ENCODE results near the gene MZB1.
A peak's percentile ranks its signal among the peaks of the same experiment; 100 is the strongest.

MZB1 gene

DNA sequence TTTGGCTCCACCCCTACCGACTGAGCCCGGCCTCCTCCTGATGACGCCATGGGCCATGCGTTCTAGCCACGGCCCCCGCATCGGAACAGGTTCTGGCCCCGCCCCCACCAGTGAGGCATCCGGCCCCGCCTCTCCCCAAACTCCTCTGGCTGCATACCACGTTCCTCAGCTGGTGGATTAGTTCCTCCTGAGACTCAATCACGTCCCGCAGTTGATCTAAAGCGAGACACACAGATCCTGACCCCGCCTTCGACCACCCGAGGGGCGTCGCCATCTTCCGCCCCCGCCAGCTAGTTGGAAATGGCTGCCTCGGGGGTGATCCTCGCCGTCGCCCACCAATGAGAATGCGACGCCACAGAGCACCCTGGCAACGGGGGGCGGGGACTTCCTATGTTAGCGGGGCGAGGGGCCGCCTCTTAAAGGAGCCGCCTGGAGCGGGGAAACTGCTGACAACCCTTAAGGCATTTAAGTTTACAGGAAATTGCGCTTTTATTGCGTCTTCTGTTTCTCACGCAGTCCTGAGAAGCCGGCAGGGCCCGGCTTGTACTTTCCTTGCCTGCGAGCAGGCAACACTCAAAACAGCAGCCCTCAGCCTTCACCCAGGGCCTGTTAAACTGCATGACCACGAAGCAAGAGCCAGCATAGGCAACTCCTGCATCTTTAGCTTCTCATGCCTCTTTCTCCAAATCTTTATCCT, 14.2 kb upstream of the MZB1 start, which contains the start of gene SPATA24:
Gene SPATA24, minus strand, starts transcription at position 303 of the 697 bp plus-strand sequence. Its CDS starts 29 bp downstream, at position 274.
- H3K4me3 ChIP-seq (ENCODE audit: low read depth, low read length), result peak within 1 kb of the TSS; percentile 64
- TF ChIP-seq, protein P1, sequence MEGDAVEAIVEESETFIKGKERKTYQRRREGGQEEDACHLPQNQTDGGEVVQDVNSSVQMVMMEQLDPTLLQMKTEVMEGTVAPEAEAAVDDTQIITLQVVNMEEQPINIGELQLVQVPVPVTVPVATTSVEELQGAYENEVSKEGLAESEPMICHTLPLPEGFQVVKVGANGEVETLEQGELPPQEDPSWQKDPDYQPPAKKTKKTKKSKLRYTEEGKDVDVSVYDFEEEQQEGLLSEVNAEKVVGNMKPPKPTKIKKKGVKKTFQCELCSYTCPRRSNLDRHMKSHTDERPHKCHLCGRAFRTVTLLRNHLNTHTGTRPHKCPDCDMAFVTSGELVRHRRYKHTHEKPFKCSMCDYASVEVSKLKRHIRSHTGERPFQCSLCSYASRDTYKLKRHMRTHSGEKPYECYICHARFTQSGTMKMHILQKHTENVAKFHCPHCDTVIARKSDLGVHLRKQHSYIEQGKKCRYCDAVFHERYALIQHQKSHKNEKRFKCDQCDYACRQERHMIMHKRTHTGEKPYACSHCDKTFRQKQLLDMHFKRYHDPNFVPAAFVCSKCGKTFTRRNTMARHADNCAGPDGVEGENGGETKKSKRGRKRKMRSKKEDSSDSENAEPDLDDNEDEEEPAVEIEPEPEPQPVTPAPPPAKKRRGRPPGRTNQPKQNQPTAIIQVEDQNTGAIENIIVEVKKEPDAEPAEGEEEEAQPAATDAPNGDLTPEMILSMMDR (IDR thresholded peaks at IDR 0.05; ENCODE audit: borderline replicate concordance, insufficient read depth, low read depth, low read length), result no peak

DNA sequence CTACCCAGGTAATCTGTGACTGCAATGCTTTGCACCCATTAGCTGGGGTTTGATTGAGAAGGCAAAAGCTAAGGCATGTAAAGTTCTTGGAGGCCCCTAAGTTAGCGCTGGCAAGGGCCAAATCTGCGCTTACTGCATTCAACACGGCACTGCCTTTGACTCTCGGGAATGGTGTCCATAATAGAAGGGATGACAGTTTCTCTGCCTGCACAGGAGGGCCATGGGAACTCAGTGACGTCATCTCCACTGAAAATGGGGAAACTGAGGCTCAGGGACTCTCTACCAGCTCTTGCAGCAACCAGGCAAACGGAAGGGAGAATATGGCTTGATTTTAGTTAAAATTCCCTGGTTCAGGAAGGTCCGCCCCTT, 13.7 kb upstream of the MZB1 start:
- TF ChIP-seq, protein P1 (IDR thresholded peaks at IDR 0.05; ENCODE audit: borderline replicate concordance, insufficient read depth, low read depth, low read length), result no peak
- peak overlapping the region; percentile 64 for H3K4me3 ChIP-seq (ENCODE audit: low read depth, low read length)

DNA sequence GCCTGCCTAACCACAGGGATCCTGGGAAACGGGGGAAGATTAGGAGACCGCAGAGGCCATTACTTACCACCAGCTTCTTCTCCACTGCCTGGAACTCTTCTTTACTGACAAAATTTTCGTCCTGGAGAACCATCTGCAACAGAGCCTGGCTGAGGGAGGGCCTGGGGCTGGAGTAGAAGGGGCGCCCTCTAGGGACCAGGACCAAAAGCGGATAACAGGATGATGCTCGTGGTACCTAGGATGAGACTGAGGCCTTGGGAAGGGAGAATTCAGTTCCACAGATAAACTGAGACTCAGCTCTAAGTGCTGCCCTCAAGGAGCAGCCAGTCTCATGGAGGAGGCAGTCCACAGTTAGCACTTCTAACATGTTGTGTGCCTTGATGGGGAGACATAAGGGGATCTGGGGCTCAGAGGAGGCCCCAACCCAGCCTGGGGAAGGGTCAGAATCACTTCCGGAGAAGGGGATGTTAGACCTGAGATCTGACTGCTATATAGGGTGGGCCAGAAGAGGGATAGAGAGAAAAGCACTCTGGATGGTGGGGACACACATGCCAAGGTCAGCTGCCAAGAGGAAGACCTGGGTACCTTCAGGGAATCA, 12.9 kb upstream of the MZB1 start:
- H3K4me3 ChIP-seq (ENCODE audit: low read depth, low read length), result no peak overlapping the region
- TF ChIP-seq, protein P1 (IDR thresholded peaks at IDR 0.05; ENCODE audit: borderline replicate concordance, insufficient read depth, low read depth, low read length), result peak; percentile 55

DNA sequence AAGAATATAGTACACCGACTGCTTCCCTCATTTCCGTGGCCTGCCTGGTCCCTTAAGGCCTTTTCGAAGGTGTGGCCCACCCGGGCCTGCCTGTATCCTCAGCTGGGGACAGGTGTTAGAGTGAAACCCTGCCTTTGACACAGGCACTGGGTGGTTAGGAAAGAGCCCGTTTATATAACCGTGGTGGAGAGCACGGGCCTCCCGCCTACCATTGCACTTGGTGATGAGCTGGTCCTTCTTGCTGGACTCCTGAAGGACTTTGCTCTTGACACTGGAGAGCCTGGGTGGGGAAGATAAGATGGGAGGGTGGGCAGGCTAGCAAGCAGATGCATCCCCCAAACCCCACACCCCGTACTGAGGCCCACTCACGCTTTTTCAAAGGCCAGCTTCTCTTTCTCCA, 11.8 kb upstream of the MZB1 start:
- TF ChIP-seq, protein P1 (IDR thresholded peaks at IDR 0.05; ENCODE audit: borderline replicate concordance, insufficient read depth, low read depth, low read length), result no peak
- no peak overlapping the region for H3K4me3 ChIP-seq (ENCODE audit: low read depth, low read length)

DNA sequence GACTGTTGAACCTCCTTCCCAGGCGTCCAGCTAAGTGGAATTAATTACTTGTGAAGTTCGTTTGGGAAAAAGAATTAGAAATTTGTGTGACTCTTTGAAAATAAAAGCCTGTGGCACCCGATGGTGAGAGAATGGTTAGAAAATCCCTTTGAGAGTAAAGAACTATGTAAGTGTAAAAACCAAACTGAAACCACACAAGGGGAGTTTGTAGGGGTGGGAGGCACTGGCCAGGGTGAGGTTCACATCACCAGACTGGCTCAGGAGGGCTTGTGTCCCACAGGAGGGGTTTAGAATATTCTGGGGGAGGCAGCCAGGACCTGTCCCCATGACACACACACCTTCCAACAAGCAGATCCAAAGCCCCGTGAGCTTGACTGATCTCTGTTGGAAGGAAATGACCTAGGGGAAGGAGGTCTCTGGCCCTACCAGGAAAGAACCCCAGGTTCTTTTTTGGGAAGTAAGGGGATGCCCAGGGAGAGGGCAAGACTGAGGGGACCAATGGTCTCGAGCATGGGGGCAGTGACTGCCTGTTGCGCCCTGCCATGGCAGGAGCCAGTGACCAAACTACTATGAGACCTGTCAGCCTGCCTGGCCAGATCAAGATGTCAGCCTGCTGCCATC, 9.9 kb upstream of the MZB1 start:
- H3K4me3 ChIP-seq (ENCODE audit: low read depth, low read length), result no peak overlapping the region
- TF ChIP-seq, protein P1 (IDR thresholded peaks at IDR 0.05; ENCODE audit: borderline replicate concordance, insufficient read depth, low read depth, low read length), result no peak

DNA sequence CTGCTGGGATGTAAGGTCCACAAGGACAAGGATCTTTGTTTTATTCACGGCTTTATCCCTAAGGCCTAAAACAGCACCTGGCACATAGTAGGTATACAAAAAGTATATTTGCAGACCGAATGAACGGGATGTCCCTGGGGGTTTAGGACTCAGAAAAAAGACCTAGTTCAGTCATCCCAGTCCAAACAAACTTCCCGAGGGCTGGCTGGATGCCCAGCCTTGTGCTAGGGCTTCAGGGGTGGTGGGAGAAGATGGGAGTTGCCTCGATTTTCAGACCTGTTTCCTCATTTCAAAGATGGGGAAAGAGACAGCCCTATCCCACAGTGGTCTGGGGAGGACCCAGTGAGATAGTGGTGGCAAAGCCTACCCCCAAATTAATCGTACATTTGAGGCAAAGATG, 8.2 kb upstream of the MZB1 start:
- TF ChIP-seq, protein P1 (IDR thresholded peaks at IDR 0.05; ENCODE audit: borderline replicate concordance, insufficient read depth, low read depth, low read length), result no peak
- H3K4me3 ChIP-seq (ENCODE audit: low read depth, low read length), result no peak overlapping the region
